ENCODE results near the gene GMPR2. TPM values are rescaled to one million over a fixed set of nuclear protein-coding genes. Genes with fewer than 3 reads are reported as not detected.

GMPR2 gene
- total RNA-seq, 1 experiment from 2014 or later: 56.9 TPM

- Histone ChIP-seq H3K4me1 (ENCODE audit: insufficient read depth, low read length) (peaks cover 8% of the 10 kb centered on the region; the same call in 1 of the 2 replicates), H3K9me2 (replicated peaks; ENCODE audit: low read length) (no peaks in the 10 kb centered on the region), H3K9me3 (ENCODE audit: low read length) (no peaks in the 10 kb centered on the region), H3K79me2 (ENCODE audit: low read length) (no peaks in the 10 kb centered on the region), H2AFZ (ENCODE audit: low read length) (no peak overlapping the region), H3K4me3 (ENCODE audit: low read length) (no peak overlapping the region), H3K36me3 (ENCODE audit: low read depth, low read length) (no peaks in the 10 kb centered on the region), H3K27me3 (ENCODE audit: low read length) (no peaks in the 10 kb centered on the region), H3K4me2 (ENCODE audit: low read length) (no peak overlapping the region), H3K27ac (ENCODE audit: low read length) (no peak overlapping the region), H4K20me1 (ENCODE audit: low read length) (no peaks in the 10 kb centered on the region), H3F3A (ENCODE audit: low read length, unreplicated experiment) (no peaks in the 10 kb centered on the region), H3K9ac (ENCODE audit: low read length) (no peak overlapping the region)
- ChIA-PET POLR2A (ENCODE audit: unreplicated experiment) (interaction anchor here (0.6 kb wide), 1 partner anchor 12 kb away, joined by 6 read pairs; the partner anchor contains the start of gene RABGGTA), CTCF (no interaction called here)
- TF ChIP-seq EZH2phosphoT487 (IDR thresholded peaks at IDR 0.05; ENCODE audit: borderline replicate concordance, low read length) (no peak), CTCF (conservative IDR thresholded peaks at IDR 0.05; ENCODE audit: low read depth, low read length) (no peak), EZH2 (IDR thresholded peaks at IDR 0.05; ENCODE audit: low read length, unreplicated experiment) (no peak)
- peak; percentile 66 for ATAC-seq
- BruUV-seq (replicated peaks): no TSS peak
- intact Hi-C loops (cut with micrococcal nuclease): no loop called here
- peak; percentile 56 for DNase-seq
Observed at GRCh38 chr14:24259282-24260025, 26.7 kb downstream of the GMPR2 start.

GRCh38 chr14:24260026-24260779 lies 27.5 kb downstream of the GMPR2 start:
- Histone ChIP-seq H3F3A (ENCODE audit: low read length, unreplicated experiment) (no peaks in the 10 kb centered on the region), H3K4me2 (ENCODE audit: low read length) (no peak overlapping the region), H3K79me2 (ENCODE audit: low read length) (no peaks in the 10 kb centered on the region), H3K9me2 (replicated peaks; ENCODE audit: low read length) (no peaks in the 10 kb centered on the region), H3K9ac (ENCODE audit: low read length) (no peak overlapping the region), H3K27me3 (ENCODE audit: low read length) (no peaks in the 10 kb centered on the region), H3K4me3 (ENCODE audit: low read length) (no peak overlapping the region), H3K9me3 (ENCODE audit: low read length) (no peaks in the 10 kb centered on the region), H3K4me1 (ENCODE audit: insufficient read depth, low read length) (peaks cover 8% of the 10 kb centered on the region; the same call in 1 of the 2 replicates), H4K20me1 (ENCODE audit: low read length) (no peaks in the 10 kb centered on the region), H3K27ac (ENCODE audit: low read length) (no peak overlapping the region), H2AFZ (ENCODE audit: low read length) (no peak overlapping the region), H3K36me3 (ENCODE audit: low read depth, low read length) (no peaks in the 10 kb centered on the region)
- CTCF ChIA-PET: no interaction called here
- ATAC-seq (no peak), DNase-seq (no peak)
- POLR2A ChIA-PET (ENCODE audit: unreplicated experiment): no interaction called here
- intact Hi-C loops (cut with micrococcal nuclease): no loop called here
- TF ChIP-seq EZH2phosphoT487 (IDR thresholded peaks at IDR 0.05; ENCODE audit: borderline replicate concordance, low read length) (no peak), EZH2 (IDR thresholded peaks at IDR 0.05; ENCODE audit: low read length, unreplicated experiment) (no peak), CTCF (conservative IDR thresholded peaks at IDR 0.05; ENCODE audit: low read depth, low read length) (no peak)
- BruUV-seq (replicated peaks): no TSS peak

GRCh38 chr14:24260780-24261157 lies 28.0 kb downstream of the GMPR2 start:
- H3K9me3 ChIP-seq (ENCODE audit: low read length): no peaks in the 10 kb centered on the region
- H3K4me1 ChIP-seq (ENCODE audit: insufficient read depth, low read length): peaks cover 8% of the 10 kb centered on the region; the same call in 1 of the 2 replicates
- DNase-seq (no peak), ATAC-seq (no peak)
- H3K27ac ChIP-seq (ENCODE audit: low read length): no peak overlapping the region
- no peaks in the 10 kb centered on the region for H3F3A ChIP-seq (ENCODE audit: low read length, unreplicated experiment)
- H3K9me2 ChIP-seq (replicated peaks; ENCODE audit: low read length): no peaks in the 10 kb centered on the region
- no peaks in the 10 kb centered on the region for H3K36me3 ChIP-seq (ENCODE audit: low read depth, low read length)
- intact Hi-C loops (cut with micrococcal nuclease): no loop called here
- no peak overlapping the region for H2AFZ ChIP-seq (ENCODE audit: low read length)
- ChIA-PET POLR2A (ENCODE audit: unreplicated experiment) (no interaction called here), CTCF (no interaction called here)
- H3K9ac ChIP-seq (ENCODE audit: low read length): no peak overlapping the region
- no peak for TF ChIP-seq CTCF (conservative IDR thresholded peaks at IDR 0.05; ENCODE audit: low read depth, low read length)
- TF ChIP-seq EZH2 (IDR thresholded peaks at IDR 0.05; ENCODE audit: low read length, unreplicated experiment): no peak
- no peak for TF ChIP-seq EZH2phosphoT487 (IDR thresholded peaks at IDR 0.05; ENCODE audit: borderline replicate concordance, low read length)
- no peaks in the 10 kb centered on the region for H4K20me1 ChIP-seq (ENCODE audit: low read length)
- no peaks in the 10 kb centered on the region for H3K27me3 ChIP-seq (ENCODE audit: low read length)
- no peaks in the 10 kb centered on the region for H3K79me2 ChIP-seq (ENCODE audit: low read length)
- H3K4me2 ChIP-seq (ENCODE audit: low read length): no peak overlapping the region
- BruUV-seq (replicated peaks): no TSS peak
- H3K4me3 ChIP-seq (ENCODE audit: low read length): no peak overlapping the region
